GM19023 (cell line): Measurements from ENCODE around the gene RFX3.

ENCODE experiments used
- ATAC-seq: cut with Tn5 transposase; IDR thresholded peaks from one replicate; pipeline ENCODE4 v1.9.1; 2021; ENCODE audit warnings: mild to moderate bottlenecking, moderate library complexity; ENCODE audit not compliant: unreplicated experiment

RFX3 gene

GRCh38 chr9:3290231-3290840 is 235.5 kb downstream of the RFX3 start:
- no peak for ATAC-seq

DNA sequence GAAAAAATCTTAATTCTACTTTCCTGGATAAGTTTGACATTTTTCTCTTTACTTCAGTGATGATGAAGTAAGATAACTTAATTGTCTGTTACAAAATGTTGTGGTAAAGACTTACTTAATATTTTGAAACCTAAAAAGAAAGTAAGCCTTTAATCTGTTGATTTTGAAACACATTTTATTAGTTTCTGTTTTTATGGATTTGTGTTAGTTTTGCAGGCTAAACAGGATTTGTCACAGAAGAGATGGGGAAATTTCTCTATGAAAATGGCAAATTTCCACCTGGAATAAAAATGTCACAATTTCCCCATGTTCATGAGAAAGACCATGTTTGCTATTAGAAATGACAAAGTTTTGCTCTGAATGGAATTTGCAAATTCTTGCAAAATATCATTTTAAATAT is 237.1 kb downstream of the RFX3 start:
- no peak for ATAC-seq

- no peak for ATAC-seq
Observed at GRCh38 chr9:3285365-3286161, 240.2 kb downstream of the RFX3 start.

DNA sequence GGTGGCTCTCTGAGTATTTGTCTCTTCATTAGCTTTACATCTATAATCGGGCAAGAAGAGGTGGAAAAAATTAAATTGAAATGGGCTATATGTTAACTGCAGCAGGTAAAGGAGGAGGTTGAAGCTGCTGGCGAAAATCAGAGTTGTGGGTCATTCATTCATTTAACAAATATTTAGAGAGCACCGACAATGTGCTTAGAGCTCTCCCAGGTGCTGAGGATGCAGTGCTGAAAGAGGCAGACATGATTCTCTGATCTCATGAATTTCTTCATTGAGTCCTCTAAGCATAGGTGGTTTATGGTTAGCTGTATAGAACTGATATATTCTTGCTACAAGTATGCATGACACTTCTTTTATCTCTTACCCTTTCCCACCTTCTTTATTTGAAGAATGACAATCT is 243.4 kb downstream of the RFX3 start:
- no peak for ATAC-seq

DNA sequence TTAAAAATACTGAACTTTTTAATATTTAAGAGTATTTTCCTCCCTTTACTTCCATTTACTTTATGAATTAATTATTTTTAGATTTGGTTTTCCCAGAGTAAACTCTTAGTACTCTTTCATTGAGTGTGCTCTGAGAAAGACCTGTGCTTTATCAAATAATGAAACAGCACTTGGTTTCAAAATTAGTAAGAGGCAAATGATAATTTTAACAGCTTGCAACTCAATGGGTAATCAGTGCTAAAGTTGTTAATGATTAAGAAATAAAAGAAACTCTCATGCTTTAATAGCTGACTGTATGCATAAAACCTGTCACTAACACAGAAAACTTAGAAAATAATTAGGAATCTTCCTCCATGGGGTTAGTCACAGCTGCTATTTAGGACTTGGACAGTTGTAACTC is 244.4 kb downstream of the RFX3 start:
- peak; percentile 55 for ATAC-seq

- ATAC-seq, result no peak
Observed at GRCh38 chr9:3277200-3277599, 248.6 kb downstream of the RFX3 start.

- no peak for ATAC-seq
Observed at GRCh38 chr9:3271581-3271980, 254.2 kb downstream of the RFX3 start.

DNA sequence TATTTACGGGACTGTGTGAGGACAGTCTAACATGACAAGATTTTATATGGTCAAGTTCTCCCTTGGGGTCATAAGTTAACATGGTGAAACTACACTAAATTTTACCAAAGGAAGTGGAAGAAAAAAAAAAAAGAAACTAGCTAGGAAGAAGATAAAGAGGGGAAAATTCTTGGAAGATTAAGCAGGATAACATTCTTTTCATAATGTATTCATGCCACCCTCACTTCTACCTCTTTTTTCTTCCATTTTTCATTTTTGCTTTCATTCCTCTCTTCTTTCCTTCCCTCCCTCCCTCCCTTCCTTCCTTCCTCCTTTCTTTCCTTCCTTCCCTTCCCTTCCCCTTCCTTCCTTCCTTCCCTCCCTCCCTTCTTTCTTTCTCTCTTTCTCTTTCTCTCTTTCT is 254.6 kb downstream of the RFX3 start:
- ATAC-seq, result no peak

DNA sequence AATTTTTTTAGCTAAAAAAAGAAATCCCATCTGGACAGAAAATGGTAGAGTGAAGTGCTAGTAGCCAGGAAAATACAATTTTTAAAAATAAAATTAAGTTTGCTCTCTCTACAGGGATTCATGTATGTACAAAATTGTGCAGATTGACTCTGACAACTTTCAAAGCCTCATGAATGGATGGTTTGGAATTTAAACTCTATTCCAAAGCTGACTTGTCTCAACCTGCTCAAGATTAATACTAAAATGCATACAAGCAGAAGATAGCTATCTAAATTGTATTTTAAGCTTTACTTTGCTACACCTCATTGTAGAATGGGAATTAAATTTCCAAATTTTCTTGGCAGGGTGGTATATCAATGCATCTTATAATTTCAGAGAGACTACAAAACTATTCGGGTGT is 257.6 kb downstream of the RFX3 start:
- no peak for ATAC-seq

DNA sequence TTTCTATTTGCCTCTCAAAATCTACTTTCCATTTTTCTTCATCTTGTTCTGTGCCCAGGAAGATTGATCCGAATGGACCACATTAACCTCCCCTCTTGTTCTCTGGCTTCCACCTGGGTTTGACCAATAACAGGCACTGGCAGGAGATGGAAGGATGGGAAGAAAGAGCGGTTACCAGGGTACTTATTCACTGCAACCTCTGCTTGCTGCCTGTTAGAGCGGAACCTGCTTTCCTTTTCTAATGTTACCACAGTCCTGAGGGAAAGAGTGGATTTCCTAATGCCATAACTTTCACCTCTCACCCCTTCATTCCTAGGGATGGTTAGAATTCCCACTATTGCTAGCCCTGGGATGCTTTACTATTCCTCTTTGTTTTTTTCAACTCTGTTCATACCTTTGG is 262.1 kb downstream of the RFX3 start:
- ATAC-seq, result no peak

DNA sequence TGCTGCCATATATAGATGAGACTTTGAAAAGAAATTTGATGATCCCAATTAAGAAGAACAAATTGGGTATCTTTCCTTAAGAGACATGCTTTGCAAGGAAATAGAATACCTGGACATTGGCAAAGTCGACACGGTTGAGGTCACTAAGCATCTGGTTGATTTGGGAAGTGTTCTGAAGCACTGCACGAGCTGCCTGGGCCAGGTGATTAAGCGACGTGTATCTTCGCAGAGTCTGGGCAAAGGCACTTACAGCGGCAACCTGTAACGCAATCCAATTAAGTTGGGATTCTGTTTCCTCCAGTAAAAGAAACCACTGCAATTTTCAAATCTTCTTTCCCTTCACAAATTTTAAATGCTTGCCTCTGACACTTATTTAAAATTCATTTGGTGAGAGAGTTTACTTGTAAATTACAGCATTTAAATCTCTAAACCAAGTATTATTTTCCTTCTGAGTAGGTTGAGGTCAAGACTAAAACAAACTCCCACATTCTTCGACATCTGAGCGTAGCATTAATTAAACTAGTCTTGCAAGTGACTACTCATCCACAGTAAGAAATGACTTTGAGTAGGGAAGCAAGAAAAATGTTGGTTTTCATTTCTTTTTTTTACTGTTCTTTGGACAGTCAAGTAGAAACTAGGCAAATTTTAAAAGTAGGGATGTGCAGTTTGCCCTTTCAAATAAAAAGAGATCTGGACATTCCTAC is 262.8 kb downstream of the RFX3 start:
- no peak for ATAC-seq

- ATAC-seq, result no peak
Observed at GRCh38 chr9:3261484-3261883, 264.3 kb downstream of the RFX3 start.

- ATAC-seq, result no peak
Observed at GRCh38 chr9:3256571-3257330, 269.1 kb downstream of the RFX3 start.

DNA sequence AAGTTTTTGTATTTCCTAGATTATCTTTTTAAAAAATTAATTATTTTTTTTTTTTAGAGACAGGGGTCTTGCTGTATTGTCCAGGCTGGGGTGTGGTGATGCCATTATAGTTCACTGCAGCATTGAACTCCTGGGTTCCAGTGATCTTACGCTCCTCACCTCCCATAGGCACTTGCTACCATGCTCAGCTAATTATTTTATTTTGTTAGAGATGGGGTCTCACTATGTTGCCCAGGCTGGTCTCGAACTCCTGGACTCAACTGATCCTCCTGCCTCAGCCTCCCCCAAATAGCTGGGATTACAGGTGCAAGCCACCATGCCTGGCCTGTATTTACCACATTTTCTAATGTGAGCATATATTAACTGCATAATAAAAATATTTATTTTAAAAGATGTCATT is 274.5 kb downstream of the RFX3 start:
- ATAC-seq, result no peak

DNA sequence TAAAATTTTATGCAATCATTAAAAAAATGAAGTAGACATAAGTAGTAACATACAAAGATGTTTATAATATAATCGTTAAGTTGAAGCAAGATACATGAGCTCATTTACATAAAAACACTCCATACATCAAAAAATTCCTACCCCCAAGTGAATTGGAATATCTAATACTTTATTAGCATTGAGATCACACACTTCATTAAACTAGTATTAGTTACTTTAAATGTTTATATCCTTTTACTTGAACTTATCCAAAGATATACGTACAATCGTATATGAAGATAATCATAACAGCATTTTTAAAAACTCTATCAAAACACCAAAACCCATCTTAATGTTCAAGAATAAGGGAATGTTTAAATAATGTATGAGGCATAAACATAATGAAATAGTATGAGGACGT is 275.1 kb downstream of the RFX3 start:
- ATAC-seq, result no peak

GRCh38 chr9:3247211-3247610 is 278.6 kb downstream of the RFX3 start:
- no peak for ATAC-seq

GRCh38 chr9:3246241-3246640 is 279.6 kb downstream of the RFX3 start:
- ATAC-seq, result no peak

DNA sequence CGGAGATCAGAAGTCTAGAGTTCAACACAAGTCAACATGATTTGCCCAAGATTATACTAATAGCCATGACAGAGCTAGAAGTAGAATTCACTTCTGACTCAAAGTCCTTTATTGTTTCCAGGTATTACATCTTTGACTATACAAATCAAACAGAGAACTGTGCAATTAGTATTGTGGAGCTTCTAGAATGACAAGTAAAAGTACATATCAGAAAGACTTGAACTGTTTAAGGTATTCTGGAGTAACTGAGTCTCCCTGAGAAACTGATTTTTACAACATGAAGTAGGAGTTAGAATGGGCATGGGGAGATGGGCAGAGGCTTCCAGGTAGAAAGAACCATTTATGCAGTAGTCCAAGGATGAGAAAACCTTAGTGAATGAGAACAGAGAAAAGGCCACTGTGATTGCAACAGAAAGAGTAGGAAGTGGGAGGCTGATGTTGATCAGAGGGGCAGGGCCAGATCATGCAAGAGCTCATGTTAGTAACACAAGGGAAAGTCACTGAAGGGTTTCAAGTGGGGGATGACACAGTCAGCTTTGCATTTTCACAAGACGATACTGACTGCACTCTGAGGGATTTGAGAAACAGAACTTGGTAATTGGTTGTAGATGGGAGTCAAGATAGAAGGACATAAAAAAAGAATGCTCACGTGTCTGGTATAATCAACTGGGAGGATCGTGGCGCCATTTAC is 280.7 kb downstream of the RFX3 start:
- no peak for ATAC-seq

DNA sequence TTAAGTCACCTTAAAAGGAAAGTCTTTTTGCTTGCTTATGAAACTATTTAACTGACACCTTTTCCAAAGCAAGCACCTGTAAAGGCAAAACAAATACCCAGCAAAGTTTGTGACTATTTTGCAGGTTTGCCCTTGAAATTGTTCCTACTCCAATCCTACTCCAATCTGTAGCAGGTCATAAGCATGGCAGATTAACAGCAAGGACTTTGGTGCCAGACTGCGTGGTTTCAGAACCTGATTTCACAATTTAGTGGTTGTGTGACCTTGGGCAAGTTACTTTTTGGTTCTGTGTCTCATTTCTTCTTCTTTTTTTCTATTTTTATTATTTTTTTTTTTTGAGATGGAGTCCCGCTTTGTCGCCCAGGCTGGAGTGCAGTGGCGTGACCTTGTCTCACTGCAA is 282.1 kb downstream of the RFX3 start:
- ATAC-seq, result no peak

GRCh38 chr9:3241290-3241689 is 284.5 kb downstream of the RFX3 start:
- ATAC-seq, result no peak
